HG03159 (cell line): ENCODE data around the gene C16orf54.
"Not testable (repeated sequence)": the region's sequence is repeated elsewhere in the genome, so short reads cannot be mapped to it uniquely, and the experiment has no call there.

Experiments used
- ATAC-seq: cut with Tn5 transposase; IDR thresholded peaks from one replicate; pipeline ENCODE4 v1.9.1; 2021; ENCODE audit warnings: mild to moderate bottlenecking, moderate library complexity; ENCODE audit not compliant: unreplicated experiment

C16orf54 gene

GRCh38 chr16:29743475-29743826 is 2.3 kb downstream of the C16orf54 start:
- no peak for ATAC-seq

- no peak for ATAC-seq
Measured at GRCh38 chr16:29742683-29743275, 3.0 kb downstream of the C16orf54 start.

- ATAC-seq = not testable (repeated sequence)
Measured at GRCh38 chr16:29740630-29741015, 5.2 kb downstream of the C16orf54 start.

- not testable (repeated sequence) for ATAC-seq
Measured at GRCh38 chr16:29739927-29740629, 5.7 kb downstream of the C16orf54 start.

GRCh38 chr16:29738514-29738913 is 7.3 kb downstream of the C16orf54 start:
- ATAC-seq = no peak

GRCh38 chr16:29737713-29738112 is 8.1 kb downstream of the C16orf54 start:
- no peak for ATAC-seq

- no peak for ATAC-seq
Measured at GRCh38 chr16:29736764-29737163, 9.0 kb downstream of the C16orf54 start.

- ATAC-seq = no peak
Measured at GRCh38 chr16:29736112-29736511, 9.7 kb downstream of the C16orf54 start.

- ATAC-seq = no peak
Measured at GRCh38 chr16:29734786-29735185, 11.0 kb downstream of the C16orf54 start.

- ATAC-seq = peak; percentile 52
Measured at GRCh38 chr16:29731768-29732601, 13.8 kb downstream of the C16orf54 start.

- no peak for ATAC-seq
Measured at GRCh38 chr16:29730649-29731048, 15.1 kb downstream of the C16orf54 start.

GRCh38 chr16:29729116-29729521 is 16.7 kb downstream of the C16orf54 start:
- no peak for ATAC-seq

- no peak for ATAC-seq
Measured at GRCh38 chr16:29727452-29727851, 18.3 kb downstream of the C16orf54 start.

- no peak for ATAC-seq
Measured at GRCh38 chr16:29726845-29727377, 18.9 kb downstream of the C16orf54 start.

GRCh38 chr16:29721167-29721879 is 24.5 kb downstream of the C16orf54 start:
- ATAC-seq = not testable (repeated sequence)

- no peak for ATAC-seq
Measured at GRCh38 chr16:29720703-29721102, 25.1 kb downstream of the C16orf54 start.

- no peak for ATAC-seq
Measured at GRCh38 chr16:29719063-29719462, 26.7 kb downstream of the C16orf54 start.

- ATAC-seq = no peak
Measured at GRCh38 chr16:29717113-29717512, 28.7 kb downstream of the C16orf54 start.

- ATAC-seq = no peak
Measured at GRCh38 chr16:29714972-29715371, 30.8 kb downstream of the C16orf54 start.

GRCh38 chr16:29714396-29714795 is 31.4 kb downstream of the C16orf54 start:
- ATAC-seq = no peak

GRCh38 chr16:29712809-29713208 is 33.0 kb downstream of the C16orf54 start:
- no peak for ATAC-seq
